ENCODE data around the gene TXNDC11. TPM values are rescaled to one million over a fixed set of nuclear protein-coding genes. Genes with fewer than 3 reads are reported as not detected.

The TXNDC11 gene
- polyA plus RNA-seq, 10 donors = 16.8 to 24.6 (median 21.1) TPM

- DNase-seq = no peak
Observed at GRCh38 chr16:11692171-11692570, 50.5 kb downstream of the TXNDC11 start.

- no peak for DNase-seq
Observed at GRCh38 chr16:11691771-11692170, 50.9 kb downstream of the TXNDC11 start.

GRCh38 chr16:11691235-11691634 is 51.4 kb downstream of the TXNDC11 start:
- no peak for DNase-seq

GRCh38 chr16:11689031-11689840 is 53.4 kb downstream of the TXNDC11 start:
- DNase-seq = no peak

GRCh38 chr16:11688520-11688886 is 54.2 kb downstream of the TXNDC11 start:
- no peak for DNase-seq

GRCh38 chr16:11687601-11688519 is 54.8 kb downstream of the TXNDC11 start:
- DNase-seq = peak in 1 of 3 donors; percentile 65

- no peak for DNase-seq
Observed at GRCh38 chr16:11686713-11687380, 55.8 kb downstream of the TXNDC11 start.

GRCh38 chr16:11685844-11686618 is 56.6 kb downstream of the TXNDC11 start:
- no peak for DNase-seq

GRCh38 chr16:11684231-11685025 is 58.2 kb downstream of the TXNDC11 start:
- DNase-seq = no peak

GRCh38 chr16:11683145-11683544 is 59.5 kb downstream of the TXNDC11 start:
- DNase-seq = no peak

- DNase-seq = peak in 1 of 3 donors; percentile 83
Observed at GRCh38 chr16:11682655-11683096, 60.0 kb downstream of the TXNDC11 start.

GRCh38 chr16:11681976-11682654 is 60.5 kb downstream of the TXNDC11 start:
- no peak for DNase-seq

- no peak for DNase-seq
Observed at GRCh38 chr16:11681556-11681955, 61.1 kb downstream of the TXNDC11 start.

- no peak for DNase-seq
Observed at GRCh38 chr16:11679941-11680911, 62.4 kb downstream of the TXNDC11 start.

GRCh38 chr16:11679250-11679649 is 63.4 kb downstream of the TXNDC11 start:
- DNase-seq = no peak

- no peak for DNase-seq
Observed at GRCh38 chr16:11677959-11678881, 64.4 kb downstream of the TXNDC11 start.

- DNase-seq = no peak
Observed at GRCh38 chr16:11677451-11677951, 65.2 kb downstream of the TXNDC11 start.
